Cerebellar nuclear complex (tissue), 1 donor: Measurements from ENCODE around the gene HYI.

ENCODE experiments used
- DNase-seq, 2 experiments: peaks; one replicate each; lab custom pipeline; 2025; lab: John Stamatoyannopoulos, UW

HYI gene

DNA sequence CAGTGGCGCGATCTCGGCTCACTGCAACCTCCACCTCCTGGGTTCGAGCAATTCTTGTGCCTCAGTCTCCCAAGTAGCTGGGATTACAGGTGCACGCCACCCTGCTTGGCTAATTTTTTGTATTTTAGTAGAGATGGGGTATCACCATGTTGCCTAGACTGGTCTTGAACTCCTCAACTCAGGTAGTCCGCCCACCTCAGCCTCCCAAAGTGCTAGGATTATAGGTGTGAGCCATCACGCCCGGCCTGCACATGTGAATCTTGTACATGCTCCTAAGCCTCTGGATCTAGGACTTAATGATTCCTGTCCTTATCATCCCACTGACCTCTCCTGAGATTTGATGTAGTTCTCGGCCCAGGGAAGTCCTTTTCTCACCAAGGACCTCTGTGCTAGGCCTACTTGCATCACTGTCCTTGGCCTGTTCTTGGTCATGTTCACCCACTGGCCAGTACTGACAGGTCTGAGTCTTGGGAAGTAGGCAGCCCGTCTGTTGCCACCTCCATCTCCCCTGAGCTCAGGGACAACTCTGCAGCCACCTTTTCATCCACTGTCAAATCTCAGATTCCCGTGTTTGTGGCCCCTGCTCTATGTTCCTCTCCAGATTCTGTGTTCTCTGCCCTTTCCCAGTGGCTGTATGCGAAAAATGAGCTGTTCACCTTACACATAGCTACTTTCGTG is 9.4 kb downstream of the HYI start:
- no peak for DNase-seq

DNA sequence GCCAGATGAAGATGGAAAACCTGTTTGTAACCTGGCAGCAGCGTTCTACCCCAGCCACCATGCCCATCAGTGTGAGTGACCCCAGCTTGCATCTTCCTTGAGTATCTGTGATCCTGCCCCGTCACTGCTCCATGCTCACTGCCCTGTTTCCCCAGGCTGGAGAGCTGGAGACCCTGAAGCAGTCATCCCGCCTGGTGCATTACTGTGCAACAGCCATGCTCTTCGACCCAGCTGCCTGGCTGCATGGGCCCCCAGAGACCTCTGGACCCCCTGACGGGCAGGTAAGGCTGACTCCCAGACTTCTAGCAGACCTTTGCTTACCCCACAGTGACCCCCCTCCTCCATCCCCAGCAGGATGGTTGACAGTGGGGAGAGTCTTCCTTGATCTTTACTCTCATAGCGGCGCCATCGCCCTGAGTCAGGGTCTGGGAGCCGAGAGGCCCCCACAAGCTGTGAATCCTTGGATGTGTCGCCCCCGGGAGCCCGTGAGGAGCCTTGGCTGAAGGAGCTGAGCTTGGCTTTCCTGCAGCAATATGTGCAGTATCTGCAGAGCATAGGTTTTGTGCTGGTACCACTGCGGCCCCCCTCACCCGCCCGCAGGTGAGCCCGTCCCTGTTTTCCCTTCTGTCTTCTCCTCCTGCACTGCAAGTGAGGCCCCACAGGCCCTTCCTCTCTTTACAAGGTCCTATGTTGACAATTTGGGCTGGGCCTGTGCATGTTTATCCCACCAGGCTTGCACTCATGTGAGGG is 10.4 kb downstream of the HYI start:
- no peak for DNase-seq

GRCh38 chr1:43442756-43443155 is 11.0 kb downstream of the HYI start:
- DNase-seq = no peak

DNA sequence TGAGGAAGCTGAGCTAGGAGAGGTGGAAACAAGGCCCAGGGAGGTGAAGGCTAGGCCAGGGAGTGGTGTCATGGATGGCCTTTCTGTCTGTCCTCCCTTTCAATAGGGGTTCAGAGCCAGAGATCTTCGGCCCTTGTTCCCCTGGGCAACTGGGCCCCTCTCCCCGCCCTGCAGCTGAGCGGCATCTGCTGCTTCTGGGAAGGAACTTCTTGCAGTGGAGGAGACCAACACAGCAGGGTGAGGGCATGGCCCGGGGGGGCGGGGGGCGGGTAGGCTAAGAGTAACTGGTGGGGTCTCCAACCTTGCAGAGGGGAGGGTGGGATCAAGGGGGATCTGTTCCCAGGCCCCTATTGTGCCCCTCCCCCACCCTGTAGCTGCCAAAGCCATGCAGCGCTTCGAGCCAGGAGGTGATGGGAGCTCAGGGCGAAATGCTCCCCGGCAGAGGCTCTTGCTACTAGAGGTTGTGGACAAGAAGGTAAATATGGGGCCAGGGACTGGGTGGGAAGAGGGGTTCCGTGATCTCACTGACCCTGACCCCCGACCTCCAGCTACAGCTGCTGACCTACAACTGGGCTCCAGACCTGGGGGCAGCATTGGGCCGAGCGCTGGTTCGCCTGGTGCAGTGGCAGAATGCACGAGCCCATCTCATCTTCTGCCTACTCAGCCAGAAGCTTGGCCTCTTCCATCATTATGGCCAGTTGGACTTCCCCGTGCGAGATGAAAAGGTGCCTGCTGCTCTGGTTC is 11.7 kb downstream of the HYI start:
- DNase-seq = no peak

DNA sequence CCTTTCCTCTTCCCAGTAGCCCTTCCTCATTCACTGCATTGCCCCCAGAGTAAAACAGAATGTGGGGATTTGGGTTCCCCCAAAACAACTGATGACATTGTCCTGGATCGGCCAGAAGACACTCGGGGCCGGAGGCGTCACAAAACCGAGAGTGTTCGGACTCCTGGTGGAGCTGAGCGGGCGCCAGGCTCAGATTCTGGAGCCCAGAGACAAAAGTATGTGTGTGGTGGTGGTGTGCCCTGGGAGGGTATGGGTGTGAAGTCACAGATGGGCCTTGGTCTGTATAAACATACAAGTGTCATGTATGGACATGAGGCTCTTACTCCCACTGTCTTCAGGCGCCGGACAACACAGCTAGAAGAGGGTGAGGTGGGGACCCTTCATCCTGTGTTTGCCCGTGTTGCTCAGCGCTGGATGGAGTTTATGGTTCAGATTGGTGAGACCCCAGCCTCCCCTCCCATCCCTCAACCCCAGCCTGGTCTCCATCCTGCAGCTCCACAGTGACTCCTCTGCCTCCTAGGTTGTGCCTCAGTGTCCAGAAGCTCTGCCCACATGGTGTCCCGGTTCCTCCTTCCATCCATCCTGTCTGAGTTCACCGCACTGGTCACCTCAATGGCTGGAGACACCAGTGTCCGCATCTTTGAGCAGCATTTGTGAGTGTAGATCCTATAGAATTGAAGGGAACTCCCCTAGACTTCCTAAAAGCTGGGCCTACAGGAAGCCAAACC is 12.4 kb downstream of the HYI start:
- no peak for DNase-seq

- DNase-seq = no peak
These were observed 13.4 kb downstream of the HYI start for GRCh38 chr1:43440358-43440757.

- DNase-seq = no peak
These were observed 13.9 kb downstream of the HYI start for GRCh38 chr1:43439781-43440180.

DNA sequence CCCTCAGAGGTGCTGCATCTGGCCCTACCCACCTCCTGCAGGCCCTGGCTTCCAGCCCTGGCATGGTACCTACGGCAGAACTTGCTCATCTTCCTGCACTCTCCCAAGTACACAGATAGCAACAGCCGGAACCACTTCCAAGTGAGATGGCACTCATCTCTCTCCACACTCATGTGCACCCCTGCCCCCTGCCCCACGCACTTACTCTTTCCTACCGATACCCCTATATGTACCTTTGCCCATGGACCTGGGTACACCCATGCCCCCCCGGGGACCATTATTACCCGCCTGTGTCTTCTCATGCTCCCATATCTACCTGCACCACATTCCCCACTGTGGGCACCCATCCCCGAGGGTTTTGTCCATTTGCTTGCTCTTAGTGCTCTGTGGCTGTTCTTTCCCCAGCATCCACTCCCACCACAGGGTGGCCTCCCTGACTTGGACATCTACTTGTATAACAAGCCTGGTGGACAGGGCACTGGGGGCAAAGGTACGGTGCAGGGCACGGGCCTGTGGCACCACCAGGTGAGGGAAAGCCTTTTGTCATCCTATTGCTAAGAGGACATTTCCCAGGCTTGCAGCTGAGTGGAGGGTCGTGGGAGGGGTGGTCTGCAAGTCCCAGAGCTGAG is 14.7 kb downstream of the HYI start:
- DNase-seq = no peak

GRCh38 chr1:43438576-43438952 is 15.2 kb downstream of the HYI start:
- no peak for DNase-seq

GRCh38 chr1:43438006-43438405 is 15.7 kb downstream of the HYI start:
- DNase-seq = no peak

DNA sequence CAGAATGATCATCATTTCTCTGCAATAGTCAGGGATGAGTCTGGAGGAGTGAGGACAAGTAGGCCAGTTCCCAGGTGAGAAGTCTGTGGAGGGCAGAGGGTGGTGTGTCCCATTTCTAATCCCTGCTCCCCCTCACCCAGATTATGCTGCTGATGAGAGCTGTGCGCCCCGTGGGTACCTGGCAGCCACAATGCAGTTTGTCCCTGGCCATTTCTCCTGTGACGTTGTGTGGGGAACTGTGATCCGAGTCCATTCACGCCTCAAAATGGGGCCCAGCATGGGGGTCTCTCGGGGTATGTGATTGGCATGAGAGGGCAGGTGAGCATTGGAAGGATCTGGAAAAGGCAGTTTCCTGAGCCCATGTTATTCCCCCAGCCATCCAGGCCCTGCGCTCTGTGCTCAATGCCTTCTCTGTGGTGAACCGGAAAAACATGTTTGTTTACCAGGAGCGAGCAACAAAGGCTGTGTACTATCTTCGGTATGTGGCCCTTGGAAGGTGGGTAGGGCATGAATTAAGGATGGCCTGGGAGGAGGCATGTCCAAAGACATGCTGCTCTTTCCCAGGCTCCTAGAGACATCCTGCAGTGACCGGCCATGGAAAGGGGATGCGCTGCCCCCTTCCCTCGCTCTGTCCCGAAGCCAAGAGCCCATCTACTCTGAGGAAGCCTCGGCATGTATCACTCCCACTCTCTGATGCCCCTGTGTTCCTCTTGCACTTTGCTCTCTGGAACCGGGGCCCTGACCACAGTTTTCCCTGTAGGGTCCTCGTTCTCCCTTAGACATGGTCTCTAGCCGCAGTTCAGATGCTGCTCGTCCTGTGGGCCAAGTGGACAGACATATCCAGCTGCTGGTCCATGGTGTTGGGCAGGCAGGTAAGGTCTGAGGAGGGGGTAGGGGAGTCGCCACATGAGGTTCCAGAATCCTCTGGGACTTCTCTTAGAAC is 16.4 kb downstream of the HYI start:
- DNase-seq = no peak

GRCh38 chr1:43436371-43436770 is 17.4 kb downstream of the HYI start:
- DNase-seq = no peak

DNA sequence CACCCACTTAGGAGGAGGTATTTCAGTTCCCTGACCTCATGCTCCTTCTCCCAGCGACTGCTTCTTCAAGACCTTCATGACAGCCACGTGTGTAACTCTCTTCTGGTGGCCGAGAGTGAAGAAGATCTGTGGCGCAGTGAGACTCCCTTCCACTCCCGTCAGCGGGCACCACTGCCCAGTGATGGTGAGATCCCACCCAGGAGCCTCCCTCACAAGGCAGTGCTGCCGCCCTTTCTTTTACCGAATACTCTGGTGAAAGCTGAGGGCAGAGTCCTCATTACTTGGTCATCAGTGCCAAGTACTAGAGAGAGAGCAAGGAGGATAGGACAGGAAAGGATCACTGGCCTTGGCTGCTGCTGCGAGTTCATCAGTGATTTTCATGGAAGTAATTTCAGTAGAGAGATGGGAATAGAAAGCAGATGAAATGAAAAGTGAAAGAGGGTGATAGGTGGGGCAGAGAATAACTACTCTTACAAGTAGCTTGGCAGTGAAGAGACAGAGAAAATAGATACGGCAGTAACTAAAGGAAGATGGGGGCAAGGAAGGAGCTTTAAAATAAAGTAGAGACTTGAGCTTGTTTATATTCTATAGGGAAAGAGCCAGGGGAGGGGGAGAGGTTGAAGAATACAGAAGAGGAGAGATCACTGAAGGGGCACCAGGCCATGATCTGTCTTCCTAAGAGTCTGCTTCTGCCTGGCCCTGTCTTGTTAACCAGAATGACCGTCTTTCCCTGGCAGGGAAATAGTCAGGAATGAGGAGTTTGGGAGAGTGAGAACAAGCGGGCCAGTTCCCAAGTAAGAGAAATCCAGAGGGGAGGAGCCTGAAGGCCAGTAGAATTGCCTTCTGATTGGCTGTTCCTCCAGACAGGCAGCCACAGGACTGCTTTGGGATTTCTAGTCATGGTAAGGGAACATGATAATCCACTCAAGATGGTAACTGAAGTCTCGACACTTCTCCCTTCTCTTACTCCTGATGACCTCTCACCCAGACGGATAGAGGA is 18.3 kb downstream of the HYI start:
- no peak for DNase-seq

- DNase-seq = no peak
These were observed 19.5 kb downstream of the HYI start for GRCh38 chr1:43434256-43434655.

GRCh38 chr1:43432907-43433306 is 20.8 kb downstream of the HYI start:
- no peak for DNase-seq

- DNase-seq = no peak
These were observed 21.4 kb downstream of the HYI start for GRCh38 chr1:43432171-43432860.

- DNase-seq = no peak
These were observed 22.1 kb downstream of the HYI start for GRCh38 chr1:43431676-43432075.

GRCh38 chr1:43430831-43431230 is 22.9 kb downstream of the HYI start:
- no peak for DNase-seq

DNA sequence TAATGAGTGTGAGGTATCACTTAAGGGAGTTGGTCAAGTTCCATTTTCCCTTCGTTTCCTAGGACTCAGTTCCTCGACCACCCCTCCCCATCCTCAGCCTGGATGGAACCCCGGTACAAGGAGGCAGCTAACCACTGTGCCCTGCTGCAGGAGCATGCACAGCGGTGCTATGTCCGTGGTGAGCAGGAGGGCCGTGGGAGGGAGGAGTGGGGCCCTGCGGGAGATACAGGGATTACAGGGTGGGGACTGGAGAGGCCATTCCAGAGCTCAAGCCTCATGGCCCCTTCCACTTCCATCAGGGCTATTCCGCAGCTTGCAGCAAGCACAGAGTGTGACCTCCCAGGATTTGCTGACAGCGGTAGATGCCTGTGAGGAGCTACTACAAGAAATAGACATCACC is 25.8 kb downstream of the HYI start:
- no peak for DNase-seq
